ENCODE results near the gene CHSY1.

CHSY1 gene

DNA sequence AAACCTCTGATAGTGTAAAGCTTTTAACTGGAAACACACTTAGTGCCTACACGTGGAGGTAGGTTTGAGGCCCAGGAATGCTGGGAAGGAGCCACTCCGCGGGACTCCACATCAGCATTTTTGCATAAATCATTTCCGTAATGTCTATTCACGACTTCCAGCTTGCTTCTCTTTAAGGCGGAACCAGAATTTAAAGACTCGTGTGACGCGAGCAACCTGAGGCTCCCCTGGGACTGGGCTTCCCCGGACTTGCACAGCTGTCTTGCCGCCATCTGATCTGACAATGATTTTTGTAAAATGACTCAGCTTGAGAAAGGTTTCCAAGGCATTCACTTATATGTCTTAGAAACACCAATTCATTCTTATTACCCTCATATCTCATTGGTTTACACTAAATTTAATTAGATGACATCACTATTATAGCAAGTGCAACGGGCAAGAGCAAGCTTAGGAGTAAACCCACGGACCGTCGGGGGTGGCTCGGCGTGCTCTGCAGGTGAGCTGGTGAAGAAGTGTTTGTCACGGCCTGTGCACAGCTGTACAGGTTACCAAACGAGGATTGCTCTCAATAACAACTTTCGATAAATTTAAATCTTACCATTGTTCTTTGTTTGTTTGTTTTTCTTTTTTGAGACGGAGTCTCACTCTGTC is 95.2 kb downstream of the CHSY1 start:
- H3K27ac ChIP-seq: no peak overlapping the region
- TF ChIP-seq CTCF (conservative IDR thresholded peaks at IDR 0.05): no peak

- no peak for TF ChIP-seq CTCF (conservative IDR thresholded peaks at IDR 0.05)
- no peak overlapping the region for H3K27ac ChIP-seq
These were observed 95.8 kb downstream of the CHSY1 start for GRCh38 chr15:101156061-101156460.

- H3K27ac ChIP-seq: no peak overlapping the region
- TF ChIP-seq CTCF (conservative IDR thresholded peaks at IDR 0.05): no peak
These were observed 97.8 kb downstream of the CHSY1 start for GRCh38 chr15:101153801-101154656.

DNA sequence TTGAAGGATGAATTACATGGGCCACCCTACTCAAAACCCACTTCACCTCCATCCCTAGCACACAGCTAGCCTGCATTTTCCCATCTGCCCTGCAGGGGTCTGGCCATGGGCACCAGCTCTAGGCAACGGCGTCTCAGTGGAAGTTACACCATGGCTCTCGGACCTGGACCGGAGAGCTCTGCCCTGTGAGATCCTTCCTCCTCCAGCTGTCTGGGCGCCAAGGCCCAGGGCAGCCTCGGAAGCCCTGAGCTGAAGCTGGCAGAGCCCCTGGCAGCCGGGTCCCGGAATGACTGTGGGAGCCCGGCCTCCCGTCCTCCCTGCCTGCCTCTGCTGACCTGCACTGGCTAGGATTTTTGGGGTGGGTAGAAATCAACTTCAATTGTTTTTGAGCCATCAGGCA is 98.9 kb downstream of the CHSY1 start:
- TF ChIP-seq CTCF (conservative IDR thresholded peaks at IDR 0.05): peak; percentile 64
- H3K27ac ChIP-seq: no peak overlapping the region

DNA sequence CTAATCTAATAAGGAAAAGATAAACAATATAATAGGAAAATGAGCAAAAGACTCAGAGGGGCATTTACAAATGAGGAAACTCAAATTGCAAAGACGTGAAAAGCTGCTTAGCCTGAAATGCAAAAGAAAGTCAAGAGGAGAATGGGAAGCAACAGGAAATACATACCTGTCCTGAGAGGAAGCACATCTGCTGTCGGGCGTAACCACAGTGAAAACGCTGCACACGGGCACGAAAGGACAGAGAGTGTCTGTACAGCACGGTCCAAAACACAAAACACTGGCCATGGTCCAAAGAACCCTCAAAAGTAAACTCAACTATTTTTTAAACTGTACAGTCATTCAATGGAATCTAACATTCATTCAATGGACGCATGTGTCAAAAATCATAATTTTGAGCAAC is 100.6 kb downstream of the CHSY1 start:
- TF ChIP-seq CTCF (conservative IDR thresholded peaks at IDR 0.05): no peak
- H3K27ac ChIP-seq: no peak overlapping the region

- H3K27ac ChIP-seq: no peak overlapping the region
- TF ChIP-seq CTCF (conservative IDR thresholded peaks at IDR 0.05): no peak
These were observed 101.2 kb downstream of the CHSY1 start for GRCh38 chr15:101150723-101151040.

DNA sequence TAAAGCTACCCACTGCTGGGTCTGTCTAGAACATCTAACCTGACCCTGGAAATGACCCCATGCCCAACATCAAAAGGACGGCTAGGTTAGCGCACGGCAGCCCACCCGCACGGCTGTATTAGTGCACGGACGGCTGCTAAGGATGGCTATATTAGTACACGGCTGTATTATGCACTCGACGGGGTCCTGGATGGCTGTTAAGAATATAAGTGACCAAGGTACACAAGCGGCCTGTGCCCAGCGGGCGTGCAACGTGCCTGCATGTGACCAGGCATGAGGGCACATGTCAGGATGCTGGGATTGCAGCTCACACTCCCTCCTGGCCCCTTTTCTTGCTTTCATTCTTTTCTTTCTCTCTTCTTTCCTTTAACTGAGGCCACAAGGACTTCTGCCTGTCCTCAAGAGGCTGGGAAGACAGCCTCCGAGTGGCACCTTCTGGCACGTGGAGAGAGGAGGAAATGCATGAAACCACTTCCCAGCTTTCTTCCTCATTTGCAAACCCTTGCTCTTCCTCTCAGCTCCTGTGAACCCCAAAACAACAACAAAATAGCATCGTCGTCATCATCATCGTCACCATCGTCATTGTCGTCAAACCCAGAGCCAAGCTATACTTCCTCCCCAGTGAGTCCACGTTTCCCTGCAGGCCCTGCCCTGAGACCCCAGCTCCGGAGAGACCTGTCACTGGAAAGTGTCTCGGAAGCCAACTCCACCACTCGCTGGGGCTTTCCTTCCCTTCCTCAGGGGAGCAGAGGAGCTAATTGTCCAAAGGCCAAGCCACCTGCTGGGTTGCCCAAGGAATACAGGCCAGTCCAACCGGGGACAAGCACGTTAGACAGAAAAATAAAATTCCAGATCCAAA is 101.8 kb downstream of the CHSY1 start:
- TF ChIP-seq CTCF (conservative IDR thresholded peaks at IDR 0.05): no peak
- peak overlapping the region; percentile 33; the same call in 1 of the 2 replicates for H3K27ac ChIP-seq
